H1 (cell line): ENCODE results near the gene MYLK4. TPM values are rescaled to one million over a fixed set of nuclear protein-coding genes. Genes with fewer than 3 reads are reported as not detected.

Experiments
- CTCF ChIA-PET: fragments of 300-600 bp; sonication (Branson Sonifier 250); formaldehyde crosslinking; loops from one replicate; lab custom pipeline; 2021; ENCODE audit not compliant: partially characterized antibody; lab: Charles Lee
- POLR2A ChIA-PET: fragments of 300-600 bp; sonication (Branson Sonifier 250); formaldehyde crosslinking; loops from one replicate; lab custom pipeline; 2021; ENCODE audit warnings: inconsistent platforms; ENCODE audit not compliant: partially characterized antibody; lab: Charles Lee
- DNase-seq, 2 experiments: peaks; one replicate each; pipeline versions ENCODE4 v3.0.0 to v3.0.0-alpha.2; 2010 to 2022; ENCODE audit warnings: low spot score in 2 of 2, low read depth in 1 of 2, mixed read lengths in 1 of 2
- FAIRE-seq: peaks from 2 replicates; lab custom pipeline; 2011; peaks lifted over from hg19 to GRCh38; lab: Jason Lieb, UNC
- H2AFZ ChIP-seq: 2 replicates; pipeline ENCODE4 v1.8.1; 2012; ENCODE audit warnings: low read length, inconsistent platforms
- H2AK5ac ChIP-seq: 2 replicates; pipeline ENCODE4 v1.6.1; 2013; ENCODE audit warnings: low read depth, low read length
- H2BK120ac ChIP-seq: replicated peaks from 2 replicates; pipeline ENCODE3; 2013; ENCODE audit warnings: low read depth, low read length, inconsistent platforms
- H2BK12ac ChIP-seq: 2 replicates; pipeline ENCODE4 v1.6.1; 2013; ENCODE audit warnings: low read depth, low read length
- H2BK15ac ChIP-seq: 2 replicates; pipeline ENCODE4 v1.6.1; 2013; ENCODE audit warnings: low read length
- H2BK20ac ChIP-seq: 2 replicates; pipeline ENCODE4 v1.6.1; 2013; ENCODE audit warnings: low read length
- H2BK5ac ChIP-seq: 2 replicates; pipeline ENCODE4 v1.6.1; 2013; ENCODE audit warnings: low read depth, low read length
- H3K14ac ChIP-seq: 2 replicates; pipeline ENCODE4 v1.6.1; 2013; ENCODE audit warnings: inconsistent platforms; ENCODE audit not compliant: insufficient read length
- H3K18ac ChIP-seq: 2 replicates; pipeline ENCODE4 v1.6.1; 2013; ENCODE audit warnings: low read length; ENCODE audit errors: extremely low read depth
- H3K23ac ChIP-seq: 2 replicates; pipeline ENCODE4 v1.6.1; 2013; ENCODE audit warnings: inconsistent platforms; ENCODE audit not compliant: insufficient read length
- H3K23me2 ChIP-seq: 2 replicates; pipeline ENCODE4 v1.6.1; 2013; ENCODE audit warnings: low read depth, low read length
- H3K27ac ChIP-seq: 2 replicates; pipeline ENCODE4 v1.6.1; 2011; ENCODE audit warnings: low read depth, low read length, inconsistent platforms
- H3K27me3 ChIP-seq, 4 experiments: replicated peaks in 1 of 4; 1 replicate in 1 of 4; 2 replicates in 3 of 4; pipeline versions ENCODE4 v1.6.1 to v1.8.1; 2011 to 2013; ENCODE audit warnings: low read length in 3 of 4, mild to moderate bottlenecking in 3 of 4, inconsistent platforms in 2 of 4, mixed read lengths in 2 of 4, moderate library complexity in 1 of 4; ENCODE audit not compliant: control insufficient read depth in 3 of 4, insufficient read depth in 3 of 4; ENCODE audit errors: extremely low read depth in 1 of 4
- H3K36me3 ChIP-seq, 4 experiments: 2 replicates each; pipeline versions ENCODE4 v1.6.1 to v1.8.1; 2011 to 2013; ENCODE audit warnings: mild to moderate bottlenecking in 4 of 4, low read length in 3 of 4, moderate library complexity in 2 of 4, control low read depth in 1 of 4, inconsistent platforms in 1 of 4; ENCODE audit not compliant: insufficient read depth in 4 of 4, control insufficient read depth in 2 of 4
- H3K4ac ChIP-seq: replicated peaks from 2 replicates; pipeline ENCODE3; 2013; ENCODE audit warnings: low read length, low read depth, mixed read lengths, inconsistent platforms; ENCODE audit not compliant: insufficient read length
- H3K4me1 ChIP-seq, 4 experiments: replicated peaks in 1 of 4; 1 replicate in 1 of 4; 2 replicates in 3 of 4; pipeline versions ENCODE4 v1.6.1 to v1.8.1; 2011 to 2013; ENCODE audit warnings: low read length in 3 of 4, inconsistent platforms in 2 of 4, mixed read lengths in 1 of 4; ENCODE audit not compliant: insufficient read depth in 4 of 4, control insufficient read depth in 3 of 4
- H3K4me2 ChIP-seq, 2 experiments: 2 replicates each; pipeline versions ENCODE4 v1.6.1 to v1.8.1; 2011 to 2013; ENCODE audit warnings: low read depth in 2 of 2, low read length in 2 of 2, control low read depth in 1 of 2, inconsistent platforms in 1 of 2, mild to moderate bottlenecking in 1 of 2; ENCODE audit not compliant: insufficient read depth in 1 of 2
- H3K4me3 ChIP-seq, 4 experiments: fragments of 200-600, 300-600 bp in 1 of 4; sonication (generic), shearing (Covaris generic), sonication (Bioruptor Twin) in 1 of 4; 2 replicates each; pipeline versions ENCODE4 v1.5.1 to v1.8.1; 2011 to 2016; ENCODE audit warnings: low read length in 4 of 4, low read depth in 3 of 4, control low read depth in 2 of 4, inconsistent platforms in 2 of 4, mild to moderate bottlenecking in 2 of 4, mixed read lengths in 1 of 4, moderate library complexity in 1 of 4; ENCODE audit not compliant: insufficient read depth in 2 of 4; ENCODE audit errors: extremely low read depth in 1 of 4
- H3K56ac ChIP-seq: replicated peaks from 2 replicates; pipeline ENCODE3; 2013; ENCODE audit warnings: low read depth, mild to moderate bottlenecking, mixed read lengths, low read length, inconsistent platforms; ENCODE audit not compliant: insufficient read length
- H3K79me1 ChIP-seq: 2 replicates; pipeline ENCODE4 v1.6.1; 2013; ENCODE audit warnings: low read depth, low read length, control low read depth
- H3K79me2 ChIP-seq, 2 experiments: 2 replicates each; pipeline versions ENCODE4 v1.6.1 to v1.8.1; 2012 to 2013; ENCODE audit warnings: low read length in 2 of 2, mild to moderate bottlenecking in 2 of 2, inconsistent platforms in 1 of 2; ENCODE audit not compliant: insufficient read depth in 2 of 2, control insufficient read depth in 1 of 2
- H3K9ac ChIP-seq, 4 experiments: replicated peaks in 1 of 4; 1 replicate in 1 of 4; 2 replicates in 3 of 4; pipeline versions ENCODE4 v1.6.1 to v1.8.1; 2011 to 2013; ENCODE audit warnings: low read depth in 3 of 4, low read length in 3 of 4, control low read depth in 2 of 4, mild to moderate bottlenecking in 2 of 4, moderate library complexity in 2 of 4, inconsistent platforms in 1 of 4; ENCODE audit errors: extremely low read depth in 1 of 4
- H3K9me3 ChIP-seq, 2 experiments: 2 replicates each; pipeline versions ENCODE4 v1.6.1 to v1.8.1; 2012 to 2013; ENCODE audit warnings: mild to moderate bottlenecking in 2 of 2, moderate library complexity in 2 of 2, control low read depth in 1 of 2, inconsistent platforms in 1 of 2, low read depth in 1 of 2, low read length in 1 of 2, mixed read lengths in 1 of 2; ENCODE audit not compliant: insufficient read depth in 2 of 2
- H4K20me1 ChIP-seq, 2 experiments: replicated peaks in 1 of 2; 2 replicates each; pipeline versions ENCODE3 to v1.8.1; 2011 to 2013; ENCODE audit warnings: inconsistent platforms in 2 of 2, low read length in 2 of 2, mild to moderate bottlenecking in 1 of 2; ENCODE audit not compliant: insufficient read depth in 2 of 2, control insufficient read depth in 1 of 2
- H4K5ac ChIP-seq: 2 replicates; pipeline ENCODE4 v1.6.1; 2013; ENCODE audit warnings: low read length, low read depth, mixed read lengths, inconsistent platforms; ENCODE audit not compliant: insufficient read length
- H4K8ac ChIP-seq: 2 replicates; pipeline ENCODE4 v1.8.0; 2013; ENCODE audit warnings: mild to moderate bottlenecking, moderate library complexity, low read length, inconsistent platforms; ENCODE audit not compliant: insufficient read depth; ENCODE audit errors: extremely low read depth
- H4K91ac ChIP-seq: replicated peaks from 2 replicates; pipeline ENCODE3; 2013; ENCODE audit warnings: low read length, mixed read lengths, inconsistent platforms; ENCODE audit not compliant: insufficient read length
- CBX8 ChIP-seq: fragments of 300-800, 300-1000 bp; sonication (generic); IDR thresholded peaks from 2 replicates; pipeline ENCODE4 v1.7.1; 2016; ENCODE audit warnings: low read depth, low read length, borderline replicate concordance
- WGBS, 2 experiments: shearing (Covaris generic) in 1 of 2; methylation state at CpG; one replicate each; pipeline versions ENCODE4 v1.1.6 to v1.1.7; 2013 to 2015; ENCODE audit warnings: low lambda C conversion rate in 2 of 2, mixed read lengths in 2 of 2, inconsistent platforms in 1 of 2, low coverage in 1 of 2, missing lambda C conversion rate in 1 of 2; ENCODE audit not compliant: insufficient replicate concordance in 2 of 2, insufficient coverage in 1 of 2, insufficient read length in 1 of 2; ENCODE audit errors: extremely low coverage in 1 of 2, missing lambda C conversion rate in 1 of 2; 5-methylcytosine and 5-hydroxymethylcytosine counted together
- polyA plus RNA-seq, 7 experiments: library from polyadenylated mRNA; depleted of rRNA in 3 of 7; stranded (reverse) in 5 of 7; unstranded in 2 of 7; fragments of >200 nt in 5 of 7; fragments of 200-250 nt in 2 of 7; gene quantifications; 1 replicate in 5 of 7; 2 replicates in 1 of 7; 4 replicates in 1 of 7; pipeline versions ENCODE4 v1.2.1 to v1.2.3, GENCODE V29; 2011 to 2013; ENCODE audit warnings: missing spikeins in 2 of 7, mixed read lengths in 2 of 7
- total RNA-seq: library from RNA; stranded (reverse); fragmentation: NEBNext Ultra II Directional; extraction: Animal tissue kit (Norgen Biotek cat#: 25700); gene quantifications from 2 replicates; pipeline ENCODE4 v1.2.1, GENCODE V29; 2021

MYLK4 gene
- total and polyA plus RNA-seq, 2 of the 8 experiments (the other 6 are each of a cell fraction or from before 2014, with no cell fraction given), result 0.11 to 0.17 TPM

DNA sequence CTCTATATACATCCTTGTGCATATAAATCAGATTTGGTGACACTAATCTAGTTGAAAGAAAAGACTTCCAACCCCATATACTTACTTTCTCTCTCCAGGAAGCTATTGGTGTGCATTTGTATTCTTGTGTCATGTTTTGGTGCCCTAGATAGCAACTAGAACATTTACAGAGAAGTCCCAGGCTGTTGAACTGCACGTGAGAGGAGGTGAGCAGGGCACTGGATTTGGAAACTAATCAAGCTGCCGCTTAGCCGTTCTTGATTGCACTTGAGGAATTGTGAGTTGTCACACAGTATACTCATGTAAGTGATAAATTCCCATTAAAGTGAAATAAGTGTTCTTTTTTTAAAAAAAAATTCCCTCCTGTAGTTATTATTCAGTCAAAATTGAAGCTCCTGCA lies 22.1 kb upstream of the MYLK4 start:
- Histone ChIP-seq H4K91ac (no peak overlapping the region), H3K23ac (no peak overlapping the region), H4K5ac (no peak overlapping the region), H2AK5ac (no peak overlapping the region), H3K4ac (no peak overlapping the region), H2BK20ac (no peak overlapping the region), H4K8ac (no peak overlapping the region), H3K79me2 (peaks cover 9 to 95% of the 10 kb centered on the region in 2 experiments), H2BK15ac (no peak overlapping the region), H4K20me1 (peaks cover 4 to 16% of the 10 kb centered on the region in 2 experiments), H3K27ac (no peak overlapping the region), H3K4me3 (no peak overlapping the region), H3K4me2 (no peak overlapping the region), H2BK12ac (no peak overlapping the region), H2BK5ac (no peak overlapping the region), H3K79me1 (peaks cover 31% of the 10 kb centered on the region), H2BK120ac (no peak overlapping the region), H3K27me3 (no peaks in the 10 kb centered on the region), H3K36me3 (peaks cover 0 to 23% (median 6%) of the 10 kb centered on the region in 4 experiments; a peak in 5 of 8 replicates), H3K18ac (no peak overlapping the region), H3K9ac (no peak overlapping the region), H3K9me3 (no peaks in the 10 kb centered on the region), H3K23me2 (no peaks in the 10 kb centered on the region), H3K56ac (no peak overlapping the region), H3K14ac (no peak overlapping the region), H2AFZ (no peak overlapping the region), H3K4me1 (peaks cover 0 to 8% (median 3%) of the 10 kb centered on the region in 4 experiments; a peak in 3 of 7 replicates)
- ChIA-PET POLR2A (interaction anchor here (1.1 to 2.4 kb wide), 4 partner anchors 8 to 375 kb away, joined by 3 to 16 read pairs (median 3); no protein-coding TSS in a partner anchor), CTCF (interaction anchor here (0.6 to 4.1 kb wide), 12 partner anchors 10 to 1177 kb away, joined by 3 to 19 read pairs (median 4); partner anchors contain the start of gene MYLK4)
- DNase-seq (no peak), FAIRE-seq (no peak)
- WGBS, 2 experiments, result 88% methylated on average over 3 of the region's 3 CpGs; no CpG with 5 or more reads in 1 of the 2 experiments
- no peak for TF ChIP-seq CBX8
